Measurements from ENCODE around the gene STXBP1. TPM values are rescaled to one million over a fixed set of nuclear protein-coding genes. Genes with fewer than 3 reads are reported as not detected.

The STXBP1 gene
- total and polyA plus RNA-seq, 2 of the 13 experiments (the other 11 are each of a cell fraction or from before 2014, with no cell fraction given), result 2.9 TPM

DNA sequence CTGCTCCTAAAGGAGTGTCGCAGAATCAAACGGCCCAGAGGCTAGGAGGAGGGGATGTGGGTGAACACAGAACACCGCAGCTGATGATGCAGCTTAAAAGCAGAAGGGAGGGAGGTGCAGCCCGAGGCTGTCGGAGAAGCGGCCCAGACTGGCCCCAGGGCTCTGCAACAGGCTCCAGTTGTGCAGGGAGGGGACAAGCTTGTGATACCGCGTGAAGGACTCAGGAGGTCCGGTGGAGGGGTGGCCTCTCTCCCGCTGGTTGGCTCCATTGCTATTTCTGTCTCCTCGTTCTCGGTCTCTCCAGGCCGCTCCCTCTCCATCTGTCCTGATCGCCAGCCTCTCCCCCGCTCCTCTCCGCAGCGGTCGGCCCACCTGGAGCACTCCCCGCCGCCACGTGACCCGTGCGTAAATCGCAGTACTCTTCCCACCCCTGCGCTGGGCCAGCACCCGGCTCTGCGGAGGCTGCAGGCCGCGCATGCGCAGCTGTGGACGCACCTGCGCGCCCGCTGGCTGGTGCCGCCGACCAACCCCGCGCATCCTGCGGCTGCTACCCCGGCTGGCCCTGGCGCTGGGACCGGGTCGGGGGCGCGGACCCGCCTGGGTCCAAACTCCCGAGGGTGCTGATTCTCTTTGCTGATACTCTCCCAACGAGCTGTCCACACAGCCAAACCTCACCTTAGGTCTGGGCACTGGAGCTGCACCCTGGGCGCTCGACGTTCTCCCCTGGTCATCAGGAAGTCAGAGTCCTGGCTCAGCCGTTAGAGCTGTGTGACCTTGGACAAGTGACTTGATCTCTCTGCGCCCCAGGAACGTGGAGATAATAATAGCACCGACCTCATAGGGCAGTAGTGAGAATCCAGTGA is 3.7 kb upstream of the STXBP1 start (continued):
- TF ChIP-seq ATRX (CRISPR knock-in tag; IDR thresholded peaks at IDR 0.05; ENCODE audit: borderline replicate concordance) (no peak), MED1 (CRISPR knock-in tag; IDR thresholded peaks at IDR 0.05) (no peak), NR2F6 (IDR thresholded peaks at IDR 0.05) (no peak), NR2F6 (CRISPR knock-in tag; IDR thresholded peaks at IDR 0.05) (no peak), ZNF564 (CRISPR knock-in tag; IDR thresholded peaks at IDR 0.05) (peak; percentile 81), ZSCAN5A (CRISPR knock-in tag; IDR thresholded peaks at IDR 0.05; ENCODE audit: borderline replicate concordance) (no peak), CCDC6 (CRISPR knock-in tag; IDR thresholded peaks at IDR 0.05) (peak; percentile 71; the same call in 1 of the 2 replicates), SP4 (CRISPR knock-in tag; IDR thresholded peaks at IDR 0.05) (0 out of 2 replicates have a peak, but pooled peaks have one; percentile 7), ZNF678 (CRISPR knock-in tag; IDR thresholded peaks at IDR 0.05) (no peak), EEA1 (CRISPR knock-in tag; IDR thresholded peaks at IDR 0.05; ENCODE audit: borderline replicate concordance) (0 out of 2 replicates have a peak, but pooled peaks have one; percentile 67), CBX2 (IDR thresholded peaks at IDR 0.05; ENCODE audit: low read depth, low read length) (no peak), CBX2 (CRISPR knock-in tag; IDR thresholded peaks at IDR 0.05; ENCODE audit: low read depth) (no peak), ZNF556 (CRISPR knock-in tag; IDR thresholded peaks at IDR 0.05; ENCODE audit: borderline replicate concordance) (no peak), ZNF354B (CRISPR knock-in tag; IDR thresholded peaks at IDR 0.05) (no peak), CSRNP2 (CRISPR knock-in tag; conservative IDR thresholded peaks at IDR 0.05; ENCODE audit: low read depth) (no peak), ZNF644 (CRISPR knock-in tag; IDR thresholded peaks at IDR 0.05; ENCODE audit: low read depth) (no peak), MXI1 (IDR thresholded peaks at IDR 0.05; ENCODE audit: borderline replicate concordance, low read depth, low read length) (0 out of 3 replicates have a peak, but pooled peaks have one; percentile 26), PHF20 (CRISPR knock-in tag; IDR thresholded peaks at IDR 0.05) (no peak), ATAD3A (CRISPR knock-in tag; IDR thresholded peaks at IDR 0.05) (no peak), ZSCAN29 (CRISPR knock-in tag; conservative IDR thresholded peaks at IDR 0.05) (no peak)
- TF ChIP-seq, protein P1, sequence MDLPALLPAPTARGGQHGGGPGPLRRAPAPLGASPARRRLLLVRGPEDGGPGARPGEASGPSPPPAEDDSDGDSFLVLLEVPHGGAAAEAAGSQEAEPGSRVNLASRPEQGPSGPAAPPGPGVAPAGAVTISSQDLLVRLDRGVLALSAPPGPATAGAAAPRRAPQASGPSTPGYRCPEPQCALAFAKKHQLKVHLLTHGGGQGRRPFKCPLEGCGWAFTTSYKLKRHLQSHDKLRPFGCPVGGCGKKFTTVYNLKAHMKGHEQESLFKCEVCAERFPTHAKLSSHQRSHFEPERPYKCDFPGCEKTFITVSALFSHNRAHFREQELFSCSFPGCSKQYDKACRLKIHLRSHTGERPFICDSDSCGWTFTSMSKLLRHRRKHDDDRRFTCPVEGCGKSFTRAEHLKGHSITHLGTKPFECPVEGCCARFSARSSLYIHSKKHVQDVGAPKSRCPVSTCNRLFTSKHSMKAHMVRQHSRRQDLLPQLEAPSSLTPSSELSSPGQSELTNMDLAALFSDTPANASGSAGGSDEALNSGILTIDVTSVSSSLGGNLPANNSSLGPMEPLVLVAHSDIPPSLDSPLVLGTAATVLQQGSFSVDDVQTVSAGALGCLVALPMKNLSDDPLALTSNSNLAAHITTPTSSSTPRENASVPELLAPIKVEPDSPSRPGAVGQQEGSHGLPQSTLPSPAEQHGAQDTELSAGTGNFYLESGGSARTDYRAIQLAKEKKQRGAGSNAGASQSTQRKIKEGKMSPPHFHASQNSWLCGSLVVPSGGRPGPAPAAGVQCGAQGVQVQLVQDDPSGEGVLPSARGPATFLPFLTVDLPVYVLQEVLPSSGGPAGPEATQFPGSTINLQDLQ (CRISPR knock-in tag; IDR thresholded peaks at IDR 0.05), result no peak
- TF ChIP-seq, protein P2, sequence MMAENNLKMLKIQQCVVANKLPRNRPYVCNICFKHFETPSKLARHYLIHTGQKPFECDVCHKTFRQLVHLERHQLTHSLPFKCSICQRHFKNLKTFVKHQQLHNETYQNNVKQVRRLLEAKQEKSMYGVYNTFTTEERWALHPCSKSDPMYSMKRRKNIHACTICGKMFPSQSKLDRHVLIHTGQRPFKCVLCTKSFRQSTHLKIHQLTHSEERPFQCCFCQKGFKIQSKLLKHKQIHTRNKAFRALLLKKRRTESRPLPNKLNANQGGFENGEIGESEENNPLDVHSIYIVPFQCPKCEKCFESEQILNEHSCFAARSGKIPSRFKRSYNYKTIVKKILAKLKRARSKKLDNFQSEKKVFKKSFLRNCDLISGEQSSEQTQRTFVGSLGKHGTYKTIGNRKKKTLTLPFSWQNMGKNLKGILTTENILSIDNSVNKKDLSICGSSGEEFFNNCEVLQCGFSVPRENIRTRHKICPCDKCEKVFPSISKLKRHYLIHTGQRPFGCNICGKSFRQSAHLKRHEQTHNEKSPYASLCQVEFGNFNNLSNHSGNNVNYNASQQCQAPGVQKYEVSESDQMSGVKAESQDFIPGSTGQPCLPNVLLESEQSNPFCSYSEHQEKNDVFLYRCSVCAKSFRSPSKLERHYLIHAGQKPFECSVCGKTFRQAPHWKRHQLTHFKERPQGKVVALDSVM (CRISPR knock-in tag; IDR thresholded peaks at IDR 0.05), result peak; percentile 74; the same call in 1 of the 2 replicates

All from HepG2 (cell line).